HL-60 (cell line): ENCODE results near the gene ALDH1A2.

Experiments used
- DNase-seq, 2 experiments: peaks; one replicate each; pipeline ENCODE4 v3.0.0-alpha.2; 2010 to 2020; ENCODE audit warnings: low read depth in 1 of 2, low spot score in 1 of 2
- H3K27ac ChIP-seq: fragments of 250-450 bp; sonication (Bioruptor Pico); replicated peaks from 2 replicates; pipeline ENCODE4 v1.5.1; 2020; ENCODE audit warnings: mild to moderate bottlenecking, moderate library complexity
- H3K27me3 ChIP-seq: fragments of 250-450 bp; sonication (Bioruptor Pico); 2 replicates; pipeline ENCODE4 v1.5.1; 2021; ENCODE audit warnings: mild to moderate bottlenecking, moderate library complexity; ENCODE audit not compliant: insufficient read depth, poor library complexity, severe bottlenecking
- H3K4me3 ChIP-seq: replicated peaks from 2 replicates; pipeline ENCODE4 v1.5.1; 2011; ENCODE audit warnings: mild to moderate bottlenecking, control low read depth, low read length; ENCODE audit not compliant: insufficient read depth
- CTCF ChIP-seq: IDR thresholded peaks from one replicate; pipeline ENCODE4 v1.5.1; 2011; ENCODE audit warnings: low read length, control low read depth, inconsistent platforms; ENCODE audit not compliant: insufficient read depth
- GABPA ChIP-seq: IDR thresholded peaks from 2 replicates; pipeline ENCODE4 v1.6.1; 2012; ENCODE audit warnings: low read depth
- POLR2AphosphoS5 ChIP-seq: IDR thresholded peaks from 2 replicates; pipeline ENCODE4 v1.6.1; 2012; ENCODE audit warnings: low read depth
- REST ChIP-seq: IDR thresholded peaks from 2 replicates; pipeline ENCODE4 v1.6.1; 2012; ENCODE audit warnings: low read depth; ENCODE audit not compliant: insufficient replicate concordance
- SPI1 ChIP-seq: IDR thresholded peaks from 2 replicates; pipeline ENCODE4 v1.6.1; 2012; ENCODE audit warnings: low read depth, mild to moderate bottlenecking, borderline replicate concordance

Gene ALDH1A2

DNA sequence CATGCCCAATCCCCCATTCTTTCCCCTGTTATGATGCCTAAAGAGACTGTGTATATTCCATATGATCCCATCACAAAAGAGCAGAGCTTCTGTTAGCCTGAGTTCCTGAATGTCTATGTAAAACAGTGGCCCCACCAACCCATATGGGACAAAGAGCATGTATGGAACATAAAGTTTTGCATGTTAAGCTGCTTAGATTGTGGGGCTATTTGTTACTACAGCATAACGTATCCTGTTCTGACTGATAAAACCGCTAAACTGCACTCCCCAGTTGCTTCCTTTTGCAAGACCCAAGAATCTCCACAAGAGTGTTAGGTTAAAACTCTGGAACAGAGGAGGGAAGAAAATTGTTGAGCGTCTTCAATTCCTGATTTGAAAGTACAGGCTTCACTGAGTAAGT lies 154.8 kb downstream of the ALDH1A2 start:
- DNase-seq: no peak
- Histone ChIP-seq H3K4me3 (no peak overlapping the region), H3K27ac (no peak overlapping the region), H3K27me3 (peaks cover 2% of the 10 kb centered on the region)
- no peak for TF ChIP-seq POLR2AphosphoS5
- no peak for TF ChIP-seq GABPA
- no peak for TF ChIP-seq CTCF
- no peak for TF ChIP-seq REST
- TF ChIP-seq SPI1: no peak

GRCh38 chr15:57909388-57909787 lies 156.1 kb downstream of the ALDH1A2 start:
- TF ChIP-seq REST (no peak), CTCF (no peak), SPI1 (no peak), GABPA (no peak), POLR2AphosphoS5 (no peak)
- H3K27ac ChIP-seq: no peak overlapping the region
- DNase-seq: no peak
- H3K27me3 ChIP-seq: no peaks in the 10 kb centered on the region
- no peak overlapping the region for H3K4me3 ChIP-seq

- TF ChIP-seq REST (no peak), CTCF (no peak), SPI1 (no peak)
- H3K27me3 ChIP-seq: no peaks in the 10 kb centered on the region
- no peak for DNase-seq
- H3K27ac ChIP-seq: no peak overlapping the region
- H3K4me3 ChIP-seq: no peak overlapping the region
These were observed 161.9 kb downstream of the ALDH1A2 start for GRCh38 chr15:57903626-57904025.
